Hepatocyte (in vitro differentiated cells): Measurements from ENCODE around the gene EIF2AK2. TPM values are rescaled to one million over a fixed set of nuclear protein-coding genes. Genes with fewer than 3 reads are reported as not detected.

Experiments used
- DNase-seq: peaks from one replicate; pipeline ENCODE4 v3.0.0-alpha.2; 2016; ENCODE audit warnings: low spot score
- H2AFZ ChIP-seq: fragments of 200-600 bp; sonication (generic); 2 replicates; pipeline ENCODE4 v1.6.0; 2016; ENCODE audit warnings: antibody characterized with exemption, mild to moderate bottlenecking
- H3K27ac ChIP-seq: fragments of 200-600 bp; sonication (generic); 2 replicates; pipeline ENCODE4 v1.5.1; 2016; ENCODE audit warnings: mild to moderate bottlenecking
- H3K27me3 ChIP-seq: fragments of 200-600 bp; sonication (generic); 2 replicates; pipeline ENCODE4 v1.6.1; 2016
- H3K36me3 ChIP-seq: fragments of 200-600 bp; sonication (generic); replicated peaks from 2 replicates; pipeline ENCODE4 v1.5.1; 2016; ENCODE audit warnings: low read depth; ENCODE audit not compliant: insufficient read depth
- H3K4me1 ChIP-seq: fragments of 200-600 bp; sonication (generic); 2 replicates; pipeline ENCODE4 v1.5.1; 2016; ENCODE audit warnings: mild to moderate bottlenecking, moderate library complexity; ENCODE audit not compliant: insufficient read depth
- H3K4me2 ChIP-seq: fragments of 200-600 bp; sonication (generic); 2 replicates; pipeline ENCODE4 v1.6.0; 2016
- H3K4me3 ChIP-seq: fragments of 200-600 bp; sonication (generic); 2 replicates; pipeline ENCODE4 v1.5.1; 2016; ENCODE audit warnings: mild to moderate bottlenecking
- H3K79me2 ChIP-seq: fragments of 200-600 bp; sonication (generic); 2 replicates; pipeline ENCODE4 v1.6.0; 2017; ENCODE audit warnings: mild to moderate bottlenecking
- H3K9me2 ChIP-seq: fragments of 200-600 bp; sonication (generic); replicated peaks from 2 replicates; pipeline ENCODE4 v1.6.0; 2017; ENCODE audit warnings: mild to moderate bottlenecking; ENCODE audit not compliant: insufficient read depth
- H3K9me3 ChIP-seq: fragments of 200-600 bp; sonication (generic); 2 replicates; pipeline ENCODE4 v1.5.1; 2016; ENCODE audit warnings: low read depth, mild to moderate bottlenecking
- H4K20me1 ChIP-seq: fragments of 200-600 bp; sonication (generic); 2 replicates; pipeline ENCODE4 v1.6.0; 2016; ENCODE audit warnings: mild to moderate bottlenecking; ENCODE audit not compliant: insufficient read depth, poor library complexity, severe bottlenecking
- CTCF ChIP-seq: fragments of 200-600 bp; sonication (generic); IDR thresholded peaks from 2 replicates; pipeline ENCODE4 v1.5.1; 2016; ENCODE audit warnings: antibody characterized with exemption, mild to moderate bottlenecking; ENCODE audit not compliant: poor library complexity
- EZH2 ChIP-seq: fragments of 200-600 bp; sonication (generic); IDR thresholded peaks from 2 replicates; pipeline ENCODE4 v1.6.1; 2016; ENCODE audit warnings: antibody characterized with exemption, mild to moderate bottlenecking, borderline replicate concordance
- EZH2phosphoT487 ChIP-seq: fragments of 200-600 bp; sonication (generic); IDR thresholded peaks from one replicate; pipeline ENCODE4 v1.6.1; 2018; ENCODE audit warnings: antibody characterized with exemption, mild to moderate bottlenecking, low read depth, moderate library complexity; ENCODE audit not compliant: unreplicated experiment, severe bottlenecking
- WGBS: methylation state at CpG from one replicate; pipeline ENCODE4 v1.1.6; 2016; ENCODE audit warnings: low lambda C conversion rate; ENCODE audit errors: missing lambda C conversion rate; 5-methylcytosine and 5-hydroxymethylcytosine counted together
- polyA plus RNA-seq: library from polyadenylated mRNA; unstranded; fragments of >200 nt; fragmentation: Nextera tagmentation; extraction: Ambion mirVana; gene quantifications from 2 replicates; pipeline ENCODE4 v1.2.1, GENCODE V29; 2016
- total RNA-seq: library from RNA; depleted of rRNA; stranded (reverse); fragments of >200 nt; gene quantifications from 2 replicates; pipeline ENCODE4 v1.2.3, GENCODE V29; 2014

Gene EIF2AK2
- total and polyA plus RNA-seq, 2 experiments from 2014 or later = 22.2 to 38.4 TPM

GRCh38 chr2:37104178-37104577 lies 52.6 kb downstream of the EIF2AK2 start:
- no peaks in the 10 kb centered on the region for H3K9me2 ChIP-seq
- TF ChIP-seq CTCF = no peak
- no peak for TF ChIP-seq EZH2phosphoT487
- TF ChIP-seq EZH2 = no peak
- H3K4me1 ChIP-seq = no peaks in the 10 kb centered on the region
- no peaks in the 10 kb centered on the region for H3K9me3 ChIP-seq
- peaks cover under 1% of the 10 kb centered on the region for H3K36me3 ChIP-seq
- 96% methylated on average over 2 of the region's 2 CpGs for WGBS
- no peaks in the 10 kb centered on the region for H4K20me1 ChIP-seq
- no peaks in the 10 kb centered on the region for H3K79me2 ChIP-seq
- no peak for DNase-seq
- no peak overlapping the region for H2AFZ ChIP-seq
- no peak overlapping the region for H3K27ac ChIP-seq
- H3K4me2 ChIP-seq = no peak overlapping the region
- H3K4me3 ChIP-seq = no peak overlapping the region
- no peaks in the 10 kb centered on the region for H3K27me3 ChIP-seq

- Histone ChIP-seq H3K79me2 (no peaks in the 10 kb centered on the region), H3K9me3 (no peaks in the 10 kb centered on the region), H3K4me2 (no peak overlapping the region), H3K4me3 (no peak overlapping the region), H3K9me2 (no peaks in the 10 kb centered on the region), H4K20me1 (no peaks in the 10 kb centered on the region), H3K27me3 (no peaks in the 10 kb centered on the region), H3K27ac (no peak overlapping the region), H3K36me3 (no peaks in the 10 kb centered on the region), H3K4me1 (no peaks in the 10 kb centered on the region), H2AFZ (no peak overlapping the region)
- no peak for DNase-seq
- TF ChIP-seq CTCF (no peak), EZH2 (no peak), EZH2phosphoT487 (no peak)
- WGBS = 97% methylated on average over 3 of the region's 3 CpGs
Observed at GRCh38 chr2:37102588-37102987, 54.2 kb downstream of the EIF2AK2 start.

- Histone ChIP-seq H3K4me3 (no peak overlapping the region), H3K9me3 (no peaks in the 10 kb centered on the region), H3K79me2 (no peaks in the 10 kb centered on the region), H3K36me3 (no peaks in the 10 kb centered on the region), H2AFZ (no peak overlapping the region), H3K27me3 (no peaks in the 10 kb centered on the region), H3K4me2 (no peak overlapping the region), H3K9me2 (no peaks in the 10 kb centered on the region), H4K20me1 (no peaks in the 10 kb centered on the region), H3K27ac (no peak overlapping the region), H3K4me1 (no peaks in the 10 kb centered on the region)
- WGBS = 64% methylated on average over 1 of the region's 1 CpG
- DNase-seq = no peak
- TF ChIP-seq EZH2phosphoT487 (no peak), CTCF (no peak), EZH2 (no peak)
Observed at GRCh38 chr2:37100054-37100453, 56.7 kb downstream of the EIF2AK2 start.

DNA sequence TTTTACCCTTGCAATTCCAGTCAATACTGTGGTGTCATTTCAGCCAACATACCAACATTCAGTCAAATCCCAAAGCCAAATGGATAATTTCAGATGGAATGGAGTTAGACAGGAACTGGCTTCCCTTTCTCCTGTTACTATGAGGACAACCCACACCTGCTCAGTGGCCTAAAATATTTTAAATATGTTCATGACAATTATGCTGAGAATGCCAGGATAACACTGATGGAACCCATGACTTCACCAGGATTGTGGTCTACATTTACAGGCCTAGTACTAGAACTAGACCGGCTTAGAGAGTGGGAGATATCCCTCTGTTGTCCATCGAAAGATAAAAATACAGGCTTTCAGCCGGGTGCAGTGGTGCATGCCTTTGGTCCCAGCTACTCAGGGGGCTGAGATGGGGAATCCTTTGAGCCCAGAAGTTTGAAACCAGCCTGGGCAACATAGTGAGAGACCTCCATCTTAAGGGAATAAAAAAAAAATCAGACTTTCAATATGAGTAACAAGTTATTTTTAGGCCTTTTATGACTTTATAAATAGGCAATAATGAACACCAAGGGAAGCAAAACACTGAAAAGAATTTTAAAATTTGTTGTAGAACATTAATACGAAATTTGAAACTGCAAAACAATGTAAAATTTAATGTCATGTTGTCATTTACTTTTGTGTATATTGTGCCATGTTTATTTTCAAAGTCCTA lies 58.2 kb downstream of the EIF2AK2 start:
- no peaks in the 10 kb centered on the region for H3K36me3 ChIP-seq

More for the DNA sequence above, 58.2 kb downstream of the EIF2AK2 start:
- H2AFZ ChIP-seq = no peak overlapping the region
- H3K27me3 ChIP-seq = no peaks in the 10 kb centered on the region
- H3K27ac ChIP-seq = no peak overlapping the region
- H3K4me2 ChIP-seq = no peak overlapping the region
- no peak for DNase-seq
- no peaks in the 10 kb centered on the region for H3K79me2 ChIP-seq
- H4K20me1 ChIP-seq = no peaks in the 10 kb centered on the region
- H3K4me3 ChIP-seq = no peak overlapping the region
- H3K9me3 ChIP-seq = no peaks in the 10 kb centered on the region
- no peaks in the 10 kb centered on the region for H3K4me1 ChIP-seq
- WGBS = 90% methylated on average over 4 of the region's 4 CpGs
- TF ChIP-seq CTCF (no peak), EZH2 (no peak), EZH2phosphoT487 (no peak)
- H3K9me2 ChIP-seq = no peaks in the 10 kb centered on the region
